Measurements from ENCODE around the gene PRKRA.
A peak's percentile ranks its signal among the peaks of the same experiment; 100 is the strongest.
"Not testable (repeated sequence)": the region's sequence is repeated elsewhere in the genome, so short reads cannot be mapped to it uniquely, and the experiment has no call there.

PRKRA gene

DNA sequence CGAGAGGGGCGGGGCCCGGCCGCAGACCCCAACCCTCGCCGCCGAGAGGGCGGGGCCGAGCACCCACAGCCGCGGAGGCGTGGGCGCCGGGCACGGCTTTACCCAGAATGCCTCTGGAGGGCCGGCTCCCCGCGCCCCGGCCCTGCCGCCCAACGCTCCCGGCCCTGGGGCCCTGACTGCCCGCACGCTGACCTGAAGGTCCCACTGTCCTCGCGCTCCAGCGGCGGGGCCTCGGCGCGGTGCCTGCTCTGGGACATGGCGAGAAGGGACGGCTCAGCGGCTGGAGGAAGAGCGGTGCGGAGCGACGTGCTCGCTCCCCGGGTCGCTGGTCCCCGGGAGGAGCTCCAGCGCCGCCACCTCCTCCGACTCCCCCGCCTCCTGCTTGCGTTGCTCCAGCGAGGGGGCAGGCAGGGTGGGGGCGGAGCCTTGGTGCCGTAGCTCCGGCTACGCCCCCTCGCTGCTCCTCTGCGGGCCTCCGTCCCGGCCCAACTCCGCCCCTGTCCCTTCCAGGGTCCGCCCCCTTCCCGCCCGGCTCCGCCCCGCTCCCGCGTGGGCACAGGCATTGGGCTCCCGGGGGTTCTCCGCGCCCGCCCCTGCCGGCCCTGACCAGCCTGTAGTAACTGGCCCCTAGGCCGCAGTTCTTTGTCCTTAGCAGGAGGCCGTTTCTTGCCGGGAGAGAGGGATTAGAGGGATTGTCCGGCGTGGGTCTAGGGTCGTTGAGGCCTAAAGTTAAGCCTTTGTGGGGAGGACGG is at the start of gene PRKRA, which contains the start of gene PJVK:
TSS of gene PRKRA (minus strand) at position 402 of the 752 bp plus-strand sequence. CDS start at position 257, 145 bp downstream.
TSS of gene PJVK (plus strand) at position 605 of the 752 bp plus-strand sequence. CDS start 2,032 bp downstream, outside the sequence.
- peak; percentile 93 for DNase-seq

DNA sequence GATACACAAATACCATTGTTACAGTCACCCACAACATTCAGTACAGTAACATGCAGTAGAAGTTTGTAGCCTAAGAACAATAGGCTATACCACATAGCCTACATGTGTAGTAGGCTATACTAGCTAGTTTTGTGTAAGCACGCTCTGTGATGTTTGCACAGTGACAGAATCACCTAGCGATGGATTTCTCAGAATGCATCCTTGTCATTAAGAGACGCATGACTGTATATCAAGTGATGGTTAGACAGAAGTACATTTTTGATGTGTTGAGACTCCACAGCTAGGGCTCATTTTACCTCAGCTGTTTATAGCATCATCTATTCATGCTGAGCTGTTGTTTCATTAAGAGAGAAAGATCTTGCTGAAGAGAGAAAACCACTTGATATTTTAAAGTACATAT is 48.7 kb upstream of the PRKRA start:
- no peak for DNase-seq

DNA sequence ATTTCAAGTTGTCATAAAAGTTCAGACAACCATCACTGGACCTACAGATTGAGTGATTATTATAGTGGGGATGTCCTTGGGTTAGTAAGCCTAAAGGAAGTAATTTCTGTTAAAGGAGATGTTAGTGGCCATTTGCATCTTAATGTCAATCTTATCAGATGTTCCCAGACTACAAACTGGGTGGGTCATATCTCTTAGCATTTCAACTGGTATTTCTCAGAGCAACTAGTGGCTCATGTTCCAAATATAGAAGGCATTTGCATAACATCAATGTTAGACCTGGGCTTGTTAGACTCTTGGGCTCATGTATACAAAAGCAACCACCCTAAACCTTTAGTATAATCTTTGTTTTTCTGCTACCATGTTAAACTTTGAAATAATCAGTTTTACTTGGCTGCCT is 47.2 kb upstream of the PRKRA start:
- no peak for DNase-seq

GRCh38 chr2:178496049-178496448 is 45.1 kb upstream of the PRKRA start:
- DNase-seq, result no peak

GRCh38 chr2:178491612-178492011 is 40.6 kb upstream of the PRKRA start:
- DNase-seq, result no peak

GRCh38 chr2:178485356-178485755 is 34.4 kb upstream of the PRKRA start:
- DNase-seq, result no peak

GRCh38 chr2:178484245-178485041 is 33.5 kb upstream of the PRKRA start:
- no peak for DNase-seq

- DNase-seq, result no peak
Observed at GRCh38 chr2:178482437-178482836, 31.5 kb upstream of the PRKRA start.

GRCh38 chr2:178480227-178481181 is 29.5 kb upstream of the PRKRA start, which contains the start of gene PLEKHA3:
Gene PLEKHA3 (plus strand): TSS chr2:178480457. CDS start chr2:178480870, 413 bp downstream.
- DNase-seq, result peak; percentile 54

DNA sequence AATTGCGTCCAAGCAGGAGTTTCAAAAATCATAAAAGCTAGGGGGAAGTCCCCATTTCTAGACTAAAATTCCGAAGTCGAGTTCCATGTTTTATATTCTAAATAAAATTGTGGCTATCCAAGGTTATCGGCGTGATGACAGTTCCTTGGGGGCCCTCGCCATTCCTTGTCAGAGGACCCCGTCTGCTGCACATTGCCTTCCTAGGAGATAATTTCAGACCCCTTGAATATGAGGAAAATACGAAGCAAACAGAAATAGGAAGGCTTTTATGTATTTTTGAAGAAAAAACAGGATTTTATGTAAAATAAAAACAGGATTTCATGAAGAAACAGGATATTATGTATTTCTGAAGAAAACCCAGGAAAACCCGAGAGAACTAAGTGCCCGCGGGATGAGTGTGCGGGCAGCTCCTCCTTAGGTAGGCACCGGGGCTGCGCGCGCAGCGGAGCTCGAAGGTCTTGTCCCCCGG is 28.8 kb upstream of the PRKRA start:
- DNase-seq, result no peak

- no peak for DNase-seq
Observed at GRCh38 chr2:178479275-178479616, 28.3 kb upstream of the PRKRA start.

DNA sequence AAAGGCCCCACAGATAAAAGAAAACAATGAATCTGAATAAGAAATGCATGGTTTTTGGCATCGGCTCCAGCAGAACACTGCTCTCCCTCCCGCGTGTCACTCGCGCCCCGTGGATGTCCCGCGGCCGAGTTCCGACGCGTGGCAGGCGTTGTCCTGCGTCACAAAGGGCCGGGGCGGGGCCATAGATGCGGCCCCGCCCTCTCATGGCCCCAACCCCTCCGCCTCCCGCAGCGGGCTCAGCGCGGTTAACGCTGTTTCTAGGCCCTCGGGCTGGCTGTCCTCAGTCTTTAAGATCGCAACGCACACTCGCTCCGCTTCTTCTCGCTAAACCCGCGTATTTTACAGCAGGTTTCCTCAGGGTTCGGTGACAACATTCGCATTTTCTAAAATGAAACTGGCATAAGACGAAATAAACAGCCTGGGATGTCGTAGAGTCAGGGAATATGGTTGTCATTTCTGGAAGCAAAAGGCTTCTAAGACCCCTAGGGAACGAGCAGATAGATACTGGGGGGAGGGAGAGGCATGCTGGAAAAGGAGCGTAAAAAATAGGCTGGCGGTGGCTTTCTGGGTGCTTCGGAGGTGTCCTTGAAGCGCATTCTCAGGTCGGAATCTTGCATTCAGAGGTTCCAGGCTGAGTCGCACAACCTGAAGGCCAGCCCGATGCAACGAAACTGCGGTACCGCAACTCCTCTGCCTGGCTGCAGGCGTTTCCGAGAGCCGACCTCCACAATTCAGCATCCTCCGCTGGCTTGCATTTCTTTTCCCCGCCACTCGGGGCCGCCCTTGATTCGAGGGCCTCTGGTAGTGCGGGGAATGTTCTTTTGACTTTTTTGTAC is 27.7 kb upstream of the PRKRA start, which contains the start of gene FKBP7:
TSS of gene FKBP7 (minus strand) at position 162 of the 836 bp plus-strand sequence. CDS start at position 61, 101 bp downstream.
- DNase-seq, result peak; percentile 75

- no peak for DNase-seq
Observed at GRCh38 chr2:178478130-178478438, 27.1 kb upstream of the PRKRA start.

DNA sequence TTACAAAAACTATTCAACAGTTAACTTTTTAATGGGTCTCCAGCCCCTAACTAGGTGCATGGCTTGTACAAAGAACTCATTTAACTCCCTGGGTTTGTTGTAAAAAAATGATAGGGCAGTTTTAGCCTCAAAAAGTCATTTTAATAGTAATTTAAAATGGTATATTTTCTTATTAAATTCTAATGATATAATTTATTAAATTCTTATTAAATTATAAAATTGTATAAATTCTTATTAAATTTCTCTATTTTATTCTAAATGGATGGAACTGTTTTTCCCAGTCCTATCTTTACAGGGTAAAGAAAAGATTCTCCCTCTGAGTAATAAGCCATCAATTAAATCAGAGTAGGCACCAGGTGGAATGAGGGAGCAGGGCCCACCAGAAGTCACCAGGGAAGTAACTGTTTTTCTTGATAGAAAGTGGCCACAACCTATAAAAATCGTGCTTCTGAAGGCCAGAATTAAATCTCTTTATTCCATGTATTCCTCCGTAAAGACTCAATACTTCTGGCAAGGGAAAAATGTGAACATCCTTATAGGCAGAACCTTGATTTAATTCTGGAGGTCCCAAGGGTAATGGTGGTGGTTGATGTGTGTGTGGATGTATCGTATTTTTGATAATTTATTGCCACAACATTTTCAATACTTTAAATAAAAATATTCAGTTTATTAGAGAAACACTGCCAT is 26.6 kb upstream of the PRKRA start:
- no peak for DNase-seq

DNA sequence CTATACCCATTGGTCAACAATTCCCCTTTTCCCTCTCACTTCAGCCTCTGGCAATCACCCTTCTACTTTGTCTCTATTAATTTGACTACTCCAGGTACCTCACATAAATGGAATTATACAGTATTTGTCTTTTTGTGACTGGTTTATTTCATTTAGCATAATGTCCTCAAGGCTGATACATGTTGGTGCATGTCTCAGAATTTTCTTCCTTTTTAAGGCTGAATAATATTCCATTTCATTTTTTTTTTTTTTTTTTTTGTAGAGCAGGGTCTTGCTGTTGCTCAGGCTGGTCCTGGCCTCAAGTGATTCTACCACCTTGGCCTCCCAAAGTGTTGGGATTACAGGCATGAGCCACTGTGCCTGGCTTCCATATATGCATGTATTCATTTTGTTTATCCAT is 25.5 kb upstream of the PRKRA start:
- DNase-seq, result no peak

GRCh38 chr2:178474560-178474959 is 23.6 kb upstream of the PRKRA start:
- no peak for DNase-seq

GRCh38 chr2:178473931-178474330 is 23.0 kb upstream of the PRKRA start:
- DNase-seq, result no peak

- no peak for DNase-seq
Observed at GRCh38 chr2:178473373-178473772, 22.4 kb upstream of the PRKRA start.

DNA sequence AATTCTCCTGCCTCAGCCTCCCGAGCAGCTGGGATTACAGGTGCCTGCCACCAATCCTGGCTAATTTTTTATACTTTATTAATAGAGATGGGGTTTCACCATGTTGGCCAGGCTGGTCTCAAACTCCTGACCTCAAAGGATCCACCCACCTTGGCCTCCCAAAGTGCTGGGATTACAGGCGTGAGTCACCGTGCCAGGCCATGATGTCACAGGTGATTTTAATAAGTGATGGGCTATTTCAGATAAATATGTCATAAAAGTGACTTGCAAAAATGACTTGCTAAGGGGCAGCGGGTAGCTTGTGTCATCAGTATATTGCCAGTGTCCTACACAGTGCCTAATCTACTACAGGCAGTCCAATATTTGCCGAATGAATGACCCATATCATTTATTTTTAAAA is 20.3 kb upstream of the PRKRA start:
- DNase-seq, result not testable (repeated sequence)

DNA sequence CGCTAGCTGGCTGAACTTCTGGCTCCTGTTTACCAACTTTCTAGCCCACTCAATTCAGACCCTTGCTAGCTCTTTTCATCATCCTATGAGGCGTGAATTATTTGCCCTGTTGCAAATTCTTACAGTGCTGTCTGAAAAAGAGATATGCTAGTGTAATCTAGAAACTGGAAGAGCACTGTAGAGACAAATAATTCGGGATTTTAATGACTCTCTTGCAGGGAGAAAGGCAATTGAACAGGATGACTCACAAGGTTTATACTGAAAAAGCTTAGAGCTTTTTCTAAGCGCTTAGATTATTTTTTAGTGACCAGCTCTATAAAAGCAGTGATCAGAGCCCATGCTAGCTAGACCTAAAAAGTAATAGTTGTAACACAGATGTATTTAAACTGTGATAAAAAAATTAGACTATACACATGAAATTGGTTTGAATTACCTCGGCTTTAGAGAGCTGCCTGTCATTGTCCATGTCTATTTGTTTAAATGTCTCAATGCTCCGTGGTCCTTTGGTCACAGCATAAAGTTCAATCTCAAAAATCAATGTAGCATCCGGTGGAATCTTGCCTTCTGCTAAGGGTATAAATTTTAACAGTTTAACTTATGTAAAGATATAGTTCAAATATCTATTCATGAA is 18.4 kb upstream of the PRKRA start:
- no peak for DNase-seq
